NCI-H2029 treated with DMSO at 0.1 percent for 48 hours (cell line): ENCODE measurements around the gene SAMSN1.

Source experiments
- DNase-seq: peaks from one replicate; lab custom pipeline; 2025; lab: John Stamatoyannopoulos, UW

The SAMSN1 gene

GRCh38 chr21:14484188-14485009, 61.7 kb downstream of the SAMSN1 start:
- DNase-seq = no peak

DNA sequence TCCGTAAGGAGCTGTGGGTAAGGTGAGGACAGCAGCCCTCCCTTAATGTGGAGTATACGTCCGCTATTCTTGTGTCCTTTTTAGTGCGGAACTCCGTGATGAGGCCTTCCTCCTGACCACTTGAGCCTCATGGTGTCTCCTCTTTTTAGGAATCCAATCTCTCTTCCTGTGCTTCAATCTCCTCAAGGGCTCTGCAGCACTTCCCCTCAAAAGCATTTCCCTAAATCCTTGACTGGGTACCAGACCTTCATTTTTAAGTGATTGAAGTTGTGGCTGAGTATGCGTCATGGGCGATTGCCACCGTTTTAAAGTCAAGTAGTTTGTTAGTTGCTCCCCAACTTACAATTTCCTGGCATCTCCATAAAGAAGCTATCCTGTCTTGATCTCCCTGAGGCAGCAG, 62.8 kb downstream of the SAMSN1 start:
- DNase-seq = no peak

DNA sequence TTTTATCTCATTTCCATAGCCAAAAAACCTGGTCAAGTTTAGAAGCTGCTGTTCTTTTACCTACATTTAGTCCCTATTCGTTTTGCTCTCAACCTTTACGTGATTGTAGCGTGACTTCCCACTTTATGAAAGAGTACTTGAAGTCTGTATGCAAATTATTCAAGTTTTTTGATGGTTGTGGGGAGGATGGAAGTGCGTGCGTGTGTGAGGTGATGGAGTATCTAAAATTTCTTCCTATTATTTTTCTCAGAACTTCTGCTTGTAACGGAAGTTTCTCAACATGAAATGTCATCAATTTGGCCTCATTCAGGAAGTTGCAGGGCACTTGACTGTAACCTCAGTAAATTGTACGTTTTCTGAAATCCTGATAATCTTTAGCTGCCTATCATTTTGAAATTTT, 64.0 kb downstream of the SAMSN1 start:
- no peak for DNase-seq

DNA sequence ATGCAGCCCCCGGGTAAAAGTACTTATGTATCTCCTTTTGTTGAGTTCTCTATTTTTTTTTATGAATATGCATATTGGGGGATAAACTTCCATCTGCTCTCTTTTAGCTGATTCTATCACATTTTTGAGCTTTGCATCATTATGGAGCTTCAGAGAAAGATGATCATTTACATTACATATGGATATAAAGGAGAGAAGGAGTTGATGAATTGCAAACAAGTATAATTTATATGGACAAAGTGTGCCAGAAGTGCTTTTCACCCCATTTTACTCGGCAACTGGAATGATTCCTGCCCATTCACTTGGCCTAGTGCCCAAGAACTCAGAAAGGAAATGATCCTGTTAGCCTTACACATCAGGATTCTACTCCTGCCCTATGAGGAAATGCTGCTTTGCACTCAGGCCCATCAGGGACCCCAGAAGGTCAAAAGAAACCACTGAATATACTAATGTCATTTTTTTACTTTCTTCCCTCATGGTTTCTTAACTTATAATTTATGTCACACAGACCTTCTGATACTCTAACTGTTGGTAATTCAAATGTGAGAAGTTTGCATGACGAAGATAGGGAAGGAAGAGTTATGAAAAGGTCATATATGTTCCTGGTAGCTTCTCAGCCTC, 65.6 kb downstream of the SAMSN1 start:
- DNase-seq = no peak

GRCh38 chr21:14479241-14479786, 66.8 kb downstream of the SAMSN1 start:
- DNase-seq = no peak

DNA sequence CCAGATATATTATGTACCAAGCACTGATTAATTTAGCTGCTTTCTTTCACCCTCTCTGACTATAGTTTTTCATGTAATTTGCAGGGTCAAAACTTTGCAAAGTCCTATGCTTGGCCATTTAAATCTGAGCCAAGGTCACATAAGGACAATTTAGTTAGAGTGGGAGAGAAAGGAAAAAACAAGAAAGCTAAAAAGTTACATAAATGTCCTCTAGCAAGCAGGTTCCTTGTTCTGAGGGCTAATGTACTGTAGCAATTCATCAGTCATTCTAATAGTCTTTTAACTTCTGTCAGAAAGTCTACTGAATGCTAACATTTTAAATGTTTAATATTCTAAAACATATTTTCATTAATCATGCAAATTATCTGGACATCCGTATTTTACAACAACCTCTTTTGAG, 68.3 kb downstream of the SAMSN1 start:
- no peak for DNase-seq

- DNase-seq = no peak
Measured at GRCh38 chr21:14477133-14477532, 69.0 kb downstream of the SAMSN1 start.

DNA sequence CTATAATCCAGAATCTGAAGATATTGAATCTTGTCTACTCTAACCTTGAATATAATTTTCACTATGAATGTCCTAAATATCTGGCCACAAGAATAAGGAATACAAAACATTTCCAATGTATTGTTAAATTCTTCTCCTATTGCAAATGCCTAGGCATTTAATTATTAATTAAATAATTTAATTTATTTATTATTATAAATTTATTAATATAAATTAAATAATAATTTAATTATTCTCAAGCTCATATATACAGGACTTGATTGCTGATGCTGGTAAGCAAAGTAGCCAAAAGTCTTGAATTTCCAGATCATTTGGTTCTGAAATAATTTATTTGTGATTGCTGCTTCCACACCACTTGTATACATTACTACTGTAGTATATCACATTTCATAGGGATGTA, 71.1 kb downstream of the SAMSN1 start:
- DNase-seq = no peak

DNA sequence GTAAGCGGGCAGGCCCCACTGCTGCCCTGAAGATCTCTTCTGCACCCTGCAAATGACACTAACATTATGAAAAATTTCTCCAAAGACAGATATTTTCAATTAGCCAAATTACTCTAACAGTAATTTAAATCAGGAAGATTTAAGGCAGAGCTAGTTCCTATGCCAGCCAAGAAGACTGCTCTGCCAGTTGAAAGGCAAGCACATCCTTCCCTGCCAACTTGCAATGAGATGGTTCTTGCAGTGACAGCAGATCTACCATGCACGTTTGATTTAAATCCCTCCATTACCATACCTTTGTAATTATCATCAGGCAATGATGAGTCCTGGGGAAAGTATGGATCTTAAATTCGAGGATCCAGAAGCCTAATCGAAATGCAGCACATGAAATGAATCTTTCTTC, 76.5 kb downstream of the SAMSN1 start:
- DNase-seq = no peak

DNA sequence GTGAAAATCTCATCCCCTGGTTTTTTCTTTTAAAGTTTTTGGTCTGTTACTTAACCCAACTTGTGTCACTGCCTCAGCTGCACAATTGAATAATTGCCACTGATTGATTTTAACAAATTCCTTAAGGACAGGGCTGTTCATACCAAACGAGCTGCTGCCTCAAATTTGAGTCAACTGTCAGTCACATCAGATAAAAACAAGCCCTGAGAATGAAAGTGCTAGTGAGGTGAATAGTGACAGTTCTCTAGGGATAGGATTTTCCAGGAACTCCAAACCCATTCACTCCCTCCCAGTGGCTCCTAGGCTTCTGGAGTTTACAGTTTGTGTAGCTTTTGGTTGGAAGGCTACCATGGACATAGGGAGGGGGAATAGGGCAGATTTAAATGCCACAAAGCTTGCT, 79.4 kb downstream of the SAMSN1 start:
- no peak for DNase-seq

GRCh38 chr21:14457762-14458161, 88.4 kb downstream of the SAMSN1 start:
- no peak for DNase-seq

DNA sequence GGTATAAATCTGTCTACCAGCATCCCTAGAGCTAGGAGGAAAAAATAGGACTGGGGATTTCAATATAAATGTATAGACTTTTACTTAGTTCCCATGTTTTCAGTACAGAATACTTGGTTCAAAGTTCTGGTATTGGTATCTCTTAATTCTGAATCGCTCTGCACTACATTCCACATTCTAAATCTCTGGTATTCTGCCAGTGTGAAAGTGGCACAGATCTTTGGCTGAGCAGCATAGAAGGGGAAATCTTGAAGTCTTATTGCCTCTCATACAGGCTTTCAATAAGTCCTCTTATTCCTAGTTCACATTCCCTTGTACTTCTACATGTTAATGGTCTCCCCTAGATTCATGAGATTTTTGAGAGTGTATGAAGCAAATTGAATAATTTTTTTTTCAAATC, 89.2 kb downstream of the SAMSN1 start:
- DNase-seq = no peak

DNA sequence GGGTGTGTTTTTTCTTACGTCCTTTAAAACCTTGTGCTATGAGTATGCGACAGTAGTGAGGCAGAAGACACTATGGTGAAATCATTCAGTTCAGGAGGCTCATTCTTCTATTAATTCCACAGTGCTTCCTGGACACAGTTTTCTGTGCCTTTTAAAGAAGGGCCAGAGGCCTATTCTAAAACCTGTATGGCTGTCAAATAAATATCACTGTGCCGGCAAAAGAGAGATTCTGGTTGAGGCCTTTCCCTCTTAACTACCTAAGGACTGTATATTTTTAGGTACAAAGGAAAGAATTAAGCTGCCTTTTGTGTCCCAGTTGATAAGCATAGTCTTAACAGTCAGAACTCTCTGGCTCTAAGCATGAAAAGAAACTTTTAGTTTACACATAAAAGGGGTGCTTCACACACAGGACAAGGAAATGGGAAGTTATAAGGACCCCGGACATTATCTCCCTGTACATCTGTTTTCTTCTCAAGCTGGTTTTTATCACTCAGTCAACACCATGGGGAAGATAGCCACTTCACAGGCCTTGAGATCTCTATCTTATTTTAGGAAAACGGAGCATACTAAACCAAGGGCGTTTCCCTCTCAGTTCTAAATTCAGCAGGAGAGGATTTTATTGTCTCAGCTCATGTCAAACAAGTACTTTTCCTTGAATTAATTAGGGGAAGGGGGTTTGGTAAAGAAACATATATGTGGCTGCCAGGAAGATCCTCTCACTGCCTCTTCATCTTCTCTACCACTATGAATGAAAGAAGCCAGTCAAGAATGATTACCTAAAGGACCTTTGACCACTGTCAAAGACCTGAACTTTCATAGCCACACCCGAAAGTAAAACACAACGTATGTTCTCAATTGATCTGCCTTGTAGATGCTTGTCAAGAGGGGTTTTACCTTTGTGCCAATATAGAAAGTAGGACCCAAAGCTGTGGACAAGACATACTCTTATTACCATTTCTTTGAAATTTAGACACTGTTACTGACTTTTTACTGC, 91.8 kb downstream of the SAMSN1 start:
- DNase-seq = no peak

DNA sequence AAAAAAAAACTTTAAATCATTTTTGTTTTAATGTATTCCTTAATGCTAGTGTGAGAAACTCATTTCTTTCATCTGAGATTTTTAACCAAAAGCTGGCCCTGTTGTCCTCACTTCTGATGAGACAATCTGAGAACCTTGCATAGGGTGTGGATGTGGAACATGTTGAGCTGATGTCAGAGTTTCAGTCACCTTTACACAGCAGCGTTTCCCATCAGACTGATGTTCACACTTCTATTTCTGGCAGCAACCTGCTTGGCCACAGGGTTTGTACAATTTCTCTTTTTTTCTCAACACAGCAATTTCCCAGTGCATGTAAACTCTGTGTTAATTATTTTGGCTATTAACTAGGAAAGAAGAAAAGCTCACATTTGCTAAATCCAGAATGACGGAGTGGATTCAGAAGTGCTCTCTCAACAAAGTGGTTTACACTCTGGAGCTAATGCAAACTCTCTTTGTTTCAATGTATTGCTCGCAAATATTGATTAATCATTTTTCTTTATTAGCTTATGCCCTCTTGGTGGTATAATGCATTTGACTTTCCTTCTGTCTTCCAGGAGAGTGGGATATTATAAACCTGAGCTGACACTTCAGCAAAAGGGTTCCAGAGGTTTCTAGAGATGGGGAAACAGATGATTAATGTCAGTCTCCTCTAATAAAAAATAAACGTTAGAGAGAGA, 92.6 kb downstream of the SAMSN1 start:
- no peak for DNase-seq

- no peak for DNase-seq
Measured at GRCh38 chr21:14452727-14453241, 93.3 kb downstream of the SAMSN1 start.

- DNase-seq = no peak
Measured at GRCh38 chr21:14452031-14452726, 93.9 kb downstream of the SAMSN1 start.

DNA sequence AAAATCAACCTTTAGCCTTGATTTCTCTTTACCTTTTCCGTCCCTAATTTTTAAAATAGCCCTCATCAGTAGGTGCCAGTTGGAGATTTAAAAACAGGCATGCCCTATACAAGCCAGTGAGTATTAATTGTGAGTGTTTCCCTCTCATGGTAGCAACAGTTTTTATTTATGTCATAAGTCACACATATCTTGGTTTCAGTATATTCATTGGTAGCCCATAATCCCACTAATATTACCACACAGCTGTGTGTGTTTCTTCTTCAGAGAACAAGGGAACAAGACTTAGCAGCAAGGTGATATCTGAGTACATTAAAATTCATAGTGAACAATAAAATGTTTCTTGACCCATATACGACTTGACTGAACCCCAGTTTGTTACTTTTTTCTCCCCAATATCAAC, 94.6 kb downstream of the SAMSN1 start:
- DNase-seq = no peak

- no peak for DNase-seq
Measured at GRCh38 chr21:14448784-14449183, 97.3 kb downstream of the SAMSN1 start.

- no peak for DNase-seq
Measured at GRCh38 chr21:14438211-14438610, 107.9 kb downstream of the SAMSN1 start.

DNA sequence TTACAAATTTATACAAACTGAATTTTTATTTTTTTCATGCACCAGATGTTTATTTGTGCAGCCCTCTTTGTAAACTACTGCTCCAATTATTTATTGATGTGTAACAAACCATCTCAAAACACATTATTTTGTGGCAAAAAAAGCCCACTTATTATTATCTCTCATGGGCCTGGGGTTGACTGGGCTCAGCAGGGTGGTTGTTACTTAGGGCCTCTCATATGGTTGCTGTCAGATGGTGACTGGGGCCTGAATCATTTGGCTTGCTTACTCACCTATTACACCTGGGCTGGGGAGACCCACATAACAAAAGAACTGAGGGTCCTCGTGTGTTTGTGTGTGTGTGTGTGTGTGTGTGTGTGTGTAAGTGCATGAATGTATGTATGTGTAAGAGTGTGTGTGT, 110.7 kb downstream of the SAMSN1 start:
- DNase-seq = no peak
